GM04503 (cell line): ENCODE data around the gene SPINK7.
A peak's percentile ranks its signal among the peaks of the same experiment; 100 is the strongest.
"Not testable (repeated sequence)": the region's sequence is repeated elsewhere in the genome, so short reads cannot be mapped to it uniquely, and the experiment has no call there.

Source experiments
- DNase-seq: peaks from one replicate; pipeline ENCODE4 v3.0.0-alpha.2; 2012; ENCODE audit warnings: low read depth

The SPINK7 gene

GRCh38 chr5:148312153-148312552, at the start of gene SPINK7:
Gene SPINK7 (plus strand): TSS chr5:148312423. CDS start chr5:148312484, 61 bp downstream.
- no peak for DNase-seq

- no peak for DNase-seq
Measured at GRCh38 chr5:148267962-148268361, 44.3 kb upstream of the SPINK7 start.

GRCh38 chr5:148268566-148268965, 43.7 kb upstream of the SPINK7 start, which contains the start of gene SPINK13:
Gene SPINK13 (plus strand): TSS chr5:148268794. CDS start chr5:148270073, 1,279 bp downstream.
- peak; percentile 35 for DNase-seq

GRCh38 chr5:148275129-148275528, 37.1 kb upstream of the SPINK7 start:
- DNase-seq: not testable (repeated sequence)

GRCh38 chr5:148280893-148281292, 31.3 kb upstream of the SPINK7 start:
- DNase-seq: not testable (repeated sequence)

- not testable (repeated sequence) for DNase-seq
Measured at GRCh38 chr5:148281336-148281735, 30.9 kb upstream of the SPINK7 start.

GRCh38 chr5:148290271-148291195, 21.7 kb upstream of the SPINK7 start:
- DNase-seq: no peak

GRCh38 chr5:148297731-148298130, 14.5 kb upstream of the SPINK7 start:
- DNase-seq: no peak

- no peak for DNase-seq
Measured at GRCh38 chr5:148306446-148306845, 5.8 kb upstream of the SPINK7 start.

- no peak for DNase-seq
Measured at GRCh38 chr5:148309019-148309418, 3.2 kb upstream of the SPINK7 start.

- DNase-seq: no peak
Measured at GRCh38 chr5:148309746-148310145, 2.5 kb upstream of the SPINK7 start.

GRCh38 chr5:148311484-148311883, 739 bp upstream of the SPINK7 start:
- no peak for DNase-seq

GRCh38 chr5:148314187-148314586, 2.0 kb downstream of the SPINK7 start:
- DNase-seq: no peak

- no peak for DNase-seq
Measured at GRCh38 chr5:148314731-148315130, 2.5 kb downstream of the SPINK7 start.

GRCh38 chr5:148320011-148320963, 8.1 kb downstream of the SPINK7 start:
- not testable (repeated sequence) for DNase-seq

GRCh38 chr5:148333262-148333849, 21.1 kb downstream of the SPINK7 start:
- no peak for DNase-seq

GRCh38 chr5:148335259-148335658, 23.0 kb downstream of the SPINK7 start, which contains the start of gene SPINK9:
Gene SPINK9 (plus strand): TSS chr5:148335559. CDS start chr5:148335614, 55 bp downstream.
- DNase-seq: no peak

- no peak for DNase-seq
Measured at GRCh38 chr5:148336704-148337435, 24.6 kb downstream of the SPINK7 start.

GRCh38 chr5:148342371-148343045, 30.3 kb downstream of the SPINK7 start:
- DNase-seq: no peak

GRCh38 chr5:148343046-148343407, 30.8 kb downstream of the SPINK7 start:
- DNase-seq: no peak
